IMR-90 (cell line): Measurements from ENCODE around the gene PLA2G4B.

Source experiments
- BHLHE40 ChIP-seq: fragments of 150-350 bp; IDR thresholded peaks from 2 replicates; pipeline ENCODE4 v1.6.1; 2016; ENCODE audit warnings: mild to moderate bottlenecking, low read depth, low read length
- CEBPB ChIP-seq: IDR thresholded peaks from 2 replicates; pipeline ENCODE4 v1.6.1; 2012; ENCODE audit warnings: low read depth, low read length, improper control_type of control experiment
- CHD1 ChIP-seq: IDR thresholded peaks from 2 replicates; pipeline ENCODE4 v1.6.1; 2012; ENCODE audit warnings: low read depth, low read length, improper control_type of control experiment
- CTCF ChIP-seq: conservative IDR thresholded peaks from 2 replicates; pipeline ENCODE4 v1.5.1; 2012; ENCODE audit warnings: mild to moderate bottlenecking, low read depth, low read length, improper control_type of control experiment
- FOS ChIP-seq: fragments of 150-350 bp; IDR thresholded peaks from 2 replicates; pipeline ENCODE4 v1.6.1; 2016; ENCODE audit warnings: low read depth, low read length
- MXI1 ChIP-seq: IDR thresholded peaks from 2 replicates; pipeline ENCODE4 v1.6.1; 2012; ENCODE audit warnings: low read depth, mild to moderate bottlenecking, low read length, moderate library complexity, borderline replicate concordance
- NFE2L2 ChIP-seq: fragments of 150-350 bp; IDR thresholded peaks from 2 replicates; pipeline ENCODE4 v1.6.1; 2016; ENCODE audit warnings: low read depth, mild to moderate bottlenecking, low read length
- POLR2A ChIP-seq: IDR thresholded peaks from 2 replicates; pipeline ENCODE4 v1.6.1; 2012; ENCODE audit warnings: mild to moderate bottlenecking, low read depth, low read length
- RAD21 ChIP-seq: IDR thresholded peaks from 2 replicates; pipeline ENCODE4 v1.6.1; 2012; ENCODE audit warnings: low read length, improper control_type of control experiment
- RCOR1 ChIP-seq: IDR thresholded peaks from 2 replicates; pipeline ENCODE4 v1.6.1; 2012; ENCODE audit warnings: mild to moderate bottlenecking, low read length, improper control_type of control experiment; ENCODE audit not compliant: insufficient replicate concordance
- RFX5 ChIP-seq: IDR thresholded peaks from 2 replicates; pipeline ENCODE4 v1.8.0; 2012; ENCODE audit warnings: low read depth, mild to moderate bottlenecking, low read length, moderate library complexity
- USF2 ChIP-seq: fragments of 150-350 bp; IDR thresholded peaks from 2 replicates; pipeline ENCODE4 v1.6.1; 2017; ENCODE audit warnings: mild to moderate bottlenecking, antibody characterized with exemption, low read length, low read depth

DNA sequence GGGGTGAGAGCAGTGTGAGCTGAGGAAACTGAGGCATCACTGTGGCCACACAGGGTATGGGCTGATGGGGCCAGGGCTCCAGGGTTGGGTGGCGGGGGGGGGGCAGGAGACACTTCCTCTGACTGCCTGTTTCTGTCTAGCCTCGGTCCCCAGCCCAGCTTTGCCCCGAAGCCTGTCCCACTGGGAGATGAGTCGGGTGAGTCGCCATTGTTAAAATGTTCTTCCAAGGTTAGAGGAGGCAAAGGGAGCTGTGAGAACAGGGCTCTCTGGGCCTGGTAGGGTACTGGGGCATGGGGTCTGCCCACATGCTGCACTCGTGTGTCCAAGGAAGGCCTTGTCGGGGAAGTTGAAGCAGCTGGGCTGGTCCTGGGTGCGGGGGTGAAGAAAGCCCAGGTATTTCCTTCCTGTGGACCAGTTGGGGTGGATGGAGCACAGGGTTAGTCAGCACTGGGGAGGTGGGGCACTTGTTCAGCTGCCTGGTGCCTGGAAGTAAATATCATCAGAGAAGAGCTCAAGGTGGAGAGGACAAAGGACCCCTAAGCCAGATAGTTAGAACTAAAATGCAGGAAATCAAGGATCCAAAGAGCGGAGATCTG, 19.1 kb upstream of the PLA2G4B start:
- TF ChIP-seq FOS (no peak), CTCF (no peak), RAD21 (no peak), POLR2A (no peak), RFX5 (no peak), NFE2L2 (no peak), USF2 (no peak), RCOR1 (no peak), CEBPB (no peak), BHLHE40 (no peak), MXI1 (no peak), CHD1 (no peak)
